Keratinocyte (primary cell): Measurements from ENCODE around the gene TARS3. TPM values are rescaled to one million over a fixed set of nuclear protein-coding genes. Genes with fewer than 3 reads are reported as not detected.

Experiments used
- DNase-seq: peaks from one replicate; pipeline ENCODE4 v3.0.0-alpha.2; 2011; ENCODE audit warnings: low read depth, missing footprints, low spot score
- FAIRE-seq: peaks from 2 replicates; lab custom pipeline; 2011; peaks lifted over from hg19 to GRCh38; lab: Jason Lieb, UNC
- H2AFZ ChIP-seq: 2 replicates; pipeline ENCODE4 v1.6.0; 2012; ENCODE audit warnings: low read length, control low read depth, inconsistent platforms; ENCODE audit not compliant: control insufficient read depth
- H3K27ac ChIP-seq: 2 replicates; pipeline ENCODE4 v1.5.1; 2011; ENCODE audit warnings: low read length; ENCODE audit not compliant: control insufficient read depth, insufficient read depth
- H3K27me3 ChIP-seq: 3 replicates; pipeline ENCODE4 v1.6.0; 2011; ENCODE audit warnings: low read length; ENCODE audit not compliant: control insufficient read depth, insufficient read depth; ENCODE audit errors: extremely low read depth
- H3K36me3 ChIP-seq, 2 experiments: 2 replicates in 1 of 2; 3 replicates in 1 of 2; pipeline ENCODE4 v1.5.1; 2011; ENCODE audit warnings: low read length in 2 of 2, mild to moderate bottlenecking in 1 of 2; ENCODE audit not compliant: control insufficient read depth in 2 of 2, insufficient read depth in 2 of 2; ENCODE audit errors: extremely low read depth in 1 of 2
- H3K4me1 ChIP-seq: 3 replicates; pipeline ENCODE4 v1.5.1; 2011; ENCODE audit warnings: low read length; ENCODE audit not compliant: control insufficient read depth, insufficient read depth; ENCODE audit errors: extremely low read depth
- H3K4me2 ChIP-seq: 3 replicates; pipeline ENCODE4 v1.6.0; 2011; ENCODE audit warnings: low read depth, low read length; ENCODE audit not compliant: control insufficient read depth, insufficient read depth; ENCODE audit errors: extremely low read depth
- H3K4me3 ChIP-seq, 3 experiments: fragments of 200-600 bp in 1 of 3; sonication (generic) in 1 of 3; 2 replicates in 2 of 3; 3 replicates in 1 of 3; pipeline ENCODE4 v1.5.1; 2011 to 2016; ENCODE audit warnings: low read length in 3 of 3, mild to moderate bottlenecking in 3 of 3, control low read depth in 2 of 3, inconsistent platforms in 1 of 3, low read depth in 1 of 3, mixed read lengths in 1 of 3, mixed run types in 1 of 3, moderate library complexity in 1 of 3; ENCODE audit not compliant: control insufficient read depth in 2 of 3, insufficient read depth in 2 of 3; ENCODE audit errors: extremely low read depth in 1 of 3
- H3K79me2 ChIP-seq: 2 replicates; pipeline ENCODE4 v1.6.0; 2012; ENCODE audit warnings: low read length; ENCODE audit not compliant: control insufficient read depth, insufficient read depth
- H3K9ac ChIP-seq: 3 replicates; pipeline ENCODE4 v1.6.0; 2011; ENCODE audit warnings: low read length; ENCODE audit not compliant: control insufficient read depth, insufficient read depth; ENCODE audit errors: extremely low read depth
- H3K9me1 ChIP-seq: 3 replicates; pipeline ENCODE4 v1.6.0; 2011; ENCODE audit warnings: low read length; ENCODE audit not compliant: control insufficient read depth, insufficient read depth; ENCODE audit errors: extremely low read depth
- H3K9me3 ChIP-seq: 2 replicates; pipeline ENCODE4 v1.5.1; 2012; ENCODE audit warnings: low read depth, low read length; ENCODE audit not compliant: control insufficient read depth
- H4K20me1 ChIP-seq: 3 replicates; pipeline ENCODE4 v1.6.0; 2011; ENCODE audit warnings: low read length; ENCODE audit not compliant: control insufficient read depth, insufficient read depth; ENCODE audit errors: extremely low read depth
- CTCF ChIP-seq, 3 experiments: IDR thresholded peaks in 1 of 3; conservative IDR thresholded peaks in 1 of 3; optimal IDR thresholded peaks in 1 of 3; 2 replicates in 2 of 3; 3 replicates in 1 of 3; pipeline versions ENCODE3 to v1.5.1; 2011; ENCODE audit warnings: low read length in 3 of 3, mild to moderate bottlenecking in 3 of 3, moderate library complexity in 2 of 3, control low read depth in 1 of 3, inconsistent platforms in 1 of 3; ENCODE audit not compliant: insufficient read depth in 2 of 3; ENCODE audit errors: extremely low read depth in 1 of 3
- EZH2 ChIP-seq: IDR thresholded peaks from one replicate; pipeline ENCODE4 v1.6.1; 2012; ENCODE audit warnings: inconsistent platforms, mild to moderate bottlenecking, low read length, moderate library complexity
- dilution Hi-C: fragments of 300-500 bp; cut with MboI; formaldehyde crosslinking; loops from one replicate; pipeline ENCODE4 v1.7.0; 2020; ENCODE audit warnings: low sequenced_read_pairs; ENCODE audit not compliant: extremely low pct_ligation_motif_present
- polyA plus RNA-seq, 5 experiments: library from polyadenylated mRNA; depleted of rRNA in 3 of 5; stranded (reverse) in 3 of 5; stranded (forward) in 1 of 5; unstranded in 1 of 5; fragments of >200 nt; gene quantifications; 1 replicate in 1 of 5; 2 replicates in 3 of 5; 3 replicates in 1 of 5; pipeline versions ENCODE4 v1.2.1 to v1.2.3, GENCODE V29; 2011 to 2012; ENCODE audit warnings: missing spikeins in 2 of 5, low read depth in 1 of 5, low replicate concordance in 1 of 5

TARS3 gene
- polyA plus RNA-seq, 1 donor (not counting 4 experiments of a cell fraction or from before 2014, with no cell fraction given), result 3.9 TPM

- no peak overlapping the region for H2AFZ ChIP-seq
- no peak overlapping the region for H3K4me3 ChIP-seq
- no peaks in the 10 kb centered on the region for H3K9me1 ChIP-seq
- peaks cover 10% of the 10 kb centered on the region for H3K4me1 ChIP-seq
- H3K36me3 ChIP-seq, result peaks cover 11 to 21% of the 10 kb centered on the region in 2 experiments
- H3K4me2 ChIP-seq, result no peak overlapping the region
- TF ChIP-seq EZH2 (no peak), CTCF (optimal IDR thresholded peaks at IDR 0.05 in 1 of 3, IDR thresholded peaks at IDR 0.05 in 1 of 3, conservative IDR thresholded peaks at IDR 0.05 in 1 of 3; ENCODE audit: extremely low read depth in 1 of 3, insufficient read depth in 2 of 3, low read length in 3 of 3) (no peak)
- no peak overlapping the region for H3K9ac ChIP-seq
- dilution Hi-C loops, result no loop called here
- H3K27ac ChIP-seq, result no peak overlapping the region
- no peaks in the 10 kb centered on the region for H3K27me3 ChIP-seq
- no peaks in the 10 kb centered on the region for H4K20me1 ChIP-seq
- FAIRE-seq, result no peak
- no peaks in the 10 kb centered on the region for H3K9me3 ChIP-seq
- peaks cover 41% of the 10 kb centered on the region for H3K79me2 ChIP-seq
- DNase-seq, result no peak
Measured at GRCh38 chr15:101648356-101648755, 75.9 kb downstream of the TARS3 start.

DNA sequence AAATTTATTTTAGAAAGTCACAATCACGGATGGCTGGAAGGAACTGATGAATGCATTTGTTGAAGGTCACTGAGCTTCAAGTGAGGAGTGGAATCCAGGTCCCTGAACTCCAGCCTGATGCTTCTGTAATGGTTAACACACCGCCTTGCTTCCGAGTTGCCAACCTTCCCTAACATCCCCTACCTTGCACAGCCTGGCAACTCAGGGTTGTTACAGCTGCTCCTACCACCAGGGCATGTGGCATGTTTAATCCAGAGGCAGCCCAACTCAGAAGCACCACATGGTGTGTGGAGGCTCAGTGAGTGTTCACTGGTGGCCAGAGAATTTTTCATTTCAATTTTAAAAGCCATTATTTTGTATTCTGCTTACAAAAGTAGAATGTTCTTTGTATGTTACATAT lies 77.0 kb downstream of the TARS3 start:
- DNase-seq (no peak), FAIRE-seq (no peak)
- dilution Hi-C loops, result no loop called here
- Histone ChIP-seq H3K27ac (no peak overlapping the region), H3K27me3 (no peaks in the 10 kb centered on the region), H3K4me3 (no peak overlapping the region), H3K9me1 (no peaks in the 10 kb centered on the region), H3K4me2 (no peak overlapping the region), H2AFZ (no peak overlapping the region), H4K20me1 (no peaks in the 10 kb centered on the region), H3K4me1 (peaks cover 10% of the 10 kb centered on the region), H3K36me3 (peaks cover 14 to 21% of the 10 kb centered on the region in 2 experiments), H3K9ac (no peak overlapping the region), H3K79me2 (peaks cover 41% of the 10 kb centered on the region), H3K9me3 (no peaks in the 10 kb centered on the region)
- TF ChIP-seq CTCF (optimal IDR thresholded peaks at IDR 0.05 in 1 of 3, IDR thresholded peaks at IDR 0.05 in 1 of 3, conservative IDR thresholded peaks at IDR 0.05 in 1 of 3; ENCODE audit: extremely low read depth in 1 of 3, insufficient read depth in 2 of 3, low read length in 3 of 3) (no peak), EZH2 (no peak)
